CD4-positive, alpha-beta T cell treated with Interleukin-15 for 1 hour (primary cell): ENCODE data around the gene SULF2.
A peak's percentile ranks its signal among the peaks of the same experiment; 100 is the strongest.

ENCODE experiments used
- DNase-seq: peaks from one replicate; pipeline ENCODE4 v3.0.0-alpha.2; 2020

SULF2 gene

GRCh38 chr20:47682028-47682783, 103.1 kb downstream of the SULF2 start:
- DNase-seq: no peak

GRCh38 chr20:47680804-47681529, 104.3 kb downstream of the SULF2 start:
- DNase-seq: no peak

DNA sequence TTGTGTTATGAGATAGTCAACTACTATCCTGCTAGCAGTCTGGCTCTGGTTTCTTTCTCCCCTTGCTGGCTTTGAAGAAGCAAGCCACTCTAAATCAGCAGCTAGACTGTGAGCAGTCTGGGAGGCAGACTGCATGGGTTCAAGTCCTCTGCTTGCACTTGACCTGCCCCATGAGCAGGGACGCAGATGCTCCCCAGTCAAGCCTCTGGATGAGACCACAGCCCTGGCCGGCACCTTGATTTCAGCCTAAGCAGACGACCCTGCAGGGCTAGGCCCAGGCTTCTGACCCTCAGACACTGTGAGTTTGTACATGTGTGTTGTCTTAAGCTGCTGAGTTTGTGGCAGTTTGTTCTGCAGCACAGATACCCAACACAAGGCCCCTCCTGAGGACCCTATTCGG, 105.8 kb downstream of the SULF2 start:
- peak; percentile 2 for DNase-seq

DNA sequence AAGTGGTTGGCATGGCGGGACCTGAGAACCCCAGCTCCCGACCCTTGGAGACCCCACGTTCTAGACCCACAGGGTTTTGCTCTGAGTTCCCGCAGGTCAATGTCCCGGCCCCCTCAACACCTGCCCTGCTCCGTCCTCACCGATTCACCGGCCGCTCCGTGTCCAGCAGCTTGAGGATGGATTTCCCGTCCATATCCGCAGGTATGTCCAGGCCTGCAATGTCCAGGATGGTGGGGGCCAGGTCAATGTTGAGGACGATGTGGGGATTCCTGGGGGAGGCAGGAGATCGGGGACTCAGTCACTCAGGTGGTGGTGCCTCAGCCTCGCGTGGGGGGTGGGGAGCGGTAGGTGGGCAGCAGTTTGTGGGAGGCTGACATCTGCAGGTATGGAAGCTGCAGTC, 106.7 kb downstream of the SULF2 start:
- DNase-seq: peak; percentile 13

GRCh38 chr20:47677635-47678453, 107.4 kb downstream of the SULF2 start:
- DNase-seq: peak; percentile 33

DNA sequence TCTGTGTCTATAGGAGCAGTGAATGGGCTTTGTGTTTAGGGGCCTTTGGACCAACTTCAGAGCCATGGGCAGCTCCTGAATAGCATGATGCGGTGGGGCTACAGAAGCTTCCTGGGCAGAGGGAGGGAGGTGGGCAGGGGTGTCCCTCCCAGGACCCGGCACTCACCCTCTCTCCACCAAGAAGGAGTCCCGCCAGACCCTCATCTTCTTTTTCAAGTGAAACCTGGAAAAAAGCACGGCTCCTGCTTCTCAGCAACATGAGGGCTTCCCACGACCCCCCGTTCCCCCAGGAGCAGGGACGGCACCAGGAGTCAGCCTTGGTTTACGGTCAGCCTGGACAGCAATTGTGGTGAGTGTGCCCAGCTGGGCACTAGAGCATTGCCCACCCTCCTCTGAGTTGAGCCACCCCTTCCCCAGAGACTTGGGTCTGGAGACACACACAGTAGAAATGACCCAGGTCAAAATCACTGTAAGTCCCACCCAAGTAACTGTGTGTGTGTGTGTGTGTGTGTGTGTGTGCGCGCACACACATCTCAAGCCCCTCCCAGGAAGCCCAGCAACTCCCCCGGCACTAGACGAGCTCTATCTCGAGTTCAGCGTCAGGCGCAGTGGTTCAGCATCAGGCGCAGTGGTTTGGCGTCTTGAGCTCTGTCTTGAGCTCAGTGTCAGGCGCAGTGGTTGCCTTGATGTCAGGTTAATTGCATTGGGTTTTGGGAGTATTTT, 108.2 kb downstream of the SULF2 start:
- no peak for DNase-seq

GRCh38 chr20:47676219-47676721, 109.0 kb downstream of the SULF2 start:
- no peak for DNase-seq

GRCh38 chr20:47675190-47676142, 109.8 kb downstream of the SULF2 start:
- DNase-seq: no peak

DNA sequence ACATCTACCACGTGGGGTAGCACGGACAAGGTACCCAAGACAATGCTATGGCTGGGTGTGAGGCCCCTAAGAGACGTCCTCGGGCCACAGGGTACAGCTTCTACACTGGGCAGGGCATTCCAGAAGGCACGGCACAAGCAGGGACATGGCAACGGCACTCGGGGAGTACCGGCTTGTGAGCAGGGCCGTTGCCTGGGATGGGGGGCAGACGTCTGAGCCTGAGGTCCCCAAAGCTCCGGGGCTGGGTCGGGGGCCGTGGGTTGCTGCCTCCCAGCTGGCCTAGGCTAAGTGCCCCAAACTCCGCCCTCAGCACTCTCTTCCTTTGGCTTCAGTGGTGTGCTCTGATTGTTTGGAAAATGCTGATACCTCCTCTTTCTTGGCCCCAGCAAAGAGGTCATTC, 110.6 kb downstream of the SULF2 start:
- no peak for DNase-seq

GRCh38 chr20:47674145-47674544, 111.1 kb downstream of the SULF2 start:
- DNase-seq: no peak

DNA sequence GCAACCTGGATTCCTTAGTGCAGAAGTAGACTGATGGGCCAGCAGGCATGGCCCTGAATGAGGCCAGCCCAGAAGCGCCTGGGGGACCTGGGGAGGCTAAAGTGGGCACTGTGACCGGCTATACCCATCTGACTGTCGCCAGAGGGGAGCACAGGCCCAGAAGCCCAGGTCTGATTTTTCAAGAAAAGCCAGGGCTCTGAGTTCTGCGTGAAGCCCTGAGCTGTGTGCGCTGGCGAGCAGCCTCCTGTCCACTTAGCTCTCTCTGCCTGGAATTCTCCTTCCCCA, 111.7 kb downstream of the SULF2 start:
- DNase-seq: no peak

GRCh38 chr20:47672886-47673670, 112.2 kb downstream of the SULF2 start:
- DNase-seq: no peak

DNA sequence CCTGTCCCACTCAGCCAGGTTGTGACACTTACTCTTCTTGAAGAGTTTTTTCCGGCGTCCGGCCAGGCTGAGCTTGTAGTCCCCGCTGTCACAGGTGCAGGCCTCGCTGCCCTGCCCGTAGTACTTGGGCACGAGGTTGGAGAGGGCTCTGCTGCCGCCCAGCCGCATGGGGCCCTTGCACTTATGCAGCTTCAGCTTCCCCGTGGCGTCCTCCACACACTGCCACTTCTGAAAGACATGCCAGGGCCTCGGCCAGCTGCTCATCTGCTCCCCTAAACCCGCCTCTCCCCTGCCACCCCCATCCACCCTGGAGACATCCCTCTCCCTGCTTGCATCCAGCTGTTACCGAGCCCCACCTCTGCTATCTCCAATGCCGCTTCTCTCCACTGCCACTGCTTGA, 113.1 kb downstream of the SULF2 start:
- no peak for DNase-seq

DNA sequence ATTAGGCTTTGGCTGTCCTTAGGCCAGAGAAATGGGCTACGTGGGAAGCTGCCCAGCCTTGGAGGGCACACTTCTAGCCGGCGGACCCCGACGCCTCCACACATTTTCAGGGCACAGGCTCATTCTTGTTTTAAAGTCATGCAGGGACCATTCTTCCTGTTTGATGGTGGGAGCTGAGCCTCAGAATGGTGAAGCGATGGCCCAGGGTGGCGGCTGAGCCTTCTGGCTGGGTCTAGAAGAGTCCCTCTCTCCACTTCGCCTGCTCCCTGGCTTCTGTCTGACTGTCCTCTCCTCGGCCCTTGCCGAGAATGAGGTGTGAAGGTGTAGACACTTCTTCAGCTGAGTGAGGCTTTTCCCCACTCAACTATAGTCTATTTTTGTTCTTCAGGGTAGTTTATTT, 114.4 kb downstream of the SULF2 start:
- no peak for DNase-seq

- no peak for DNase-seq
Observed at GRCh38 chr20:47669927-47670890, 115.1 kb downstream of the SULF2 start.

- no peak for DNase-seq
Observed at GRCh38 chr20:47669489-47669888, 115.8 kb downstream of the SULF2 start.

- no peak for DNase-seq
Observed at GRCh38 chr20:47669152-47669425, 116.2 kb downstream of the SULF2 start.

- no peak for DNase-seq
Observed at GRCh38 chr20:47668313-47669151, 116.7 kb downstream of the SULF2 start.
